HepG2 (cell line): Measurements from ENCODE around the gene CD72. TPM values are rescaled to one million over a fixed set of nuclear protein-coding genes. Genes with fewer than 3 reads are reported as not detected.

ENCODE experiments used
- ARHGAP35 ChIP-seq: sonication (generic); formaldehyde crosslinking; IDR thresholded peaks from 2 replicates; pipeline ENCODE4 v1.9.0; 2022; ENCODE audit warnings: mild to moderate bottlenecking, inconsistent platforms, moderate library complexity, missing genetic modification reagents, borderline replicate concordance
- CC2D1A ChIP-seq: sonication (generic); formaldehyde crosslinking; IDR thresholded peaks from 2 replicates; pipeline ENCODE4 v1.8.1; 2023; ENCODE audit warnings: mild to moderate bottlenecking, missing genetic modification reagents
- CEBPB ChIP-seq: IDR thresholded peaks from 2 replicates; pipeline ENCODE4 v1.6.1; 2011; ENCODE audit warnings: low read depth, low read length, improper control_type of control experiment, borderline replicate concordance
- FOXO1 ChIP-seq: sonication (generic); formaldehyde crosslinking; IDR thresholded peaks from 2 replicates; pipeline ENCODE4 v1.4.0; 2020; ENCODE audit warnings: missing genetic modification reagents
- FOXP1 ChIP-seq, 2 experiments: fragments of 450-650 bp in 1 of 2; IDR thresholded peaks; 2 replicates each; pipeline ENCODE4 v1.6.1; 2017 to 2018; ENCODE audit warnings: antibody characterized with exemption in 1 of 2
- HOXA5 ChIP-seq: sonication (generic); formaldehyde crosslinking; IDR thresholded peaks from 2 replicates; pipeline ENCODE4 v1.4.0; 2020; ENCODE audit warnings: missing genetic modification reagents
- KAT8 ChIP-seq: IDR thresholded peaks from 2 replicates; pipeline ENCODE4 v1.6.1; 2016; ENCODE audit warnings: missing genetic modification reagents, missing compliant biosample characterization
- KDM4B ChIP-seq: sonication (generic); formaldehyde crosslinking; IDR thresholded peaks from 2 replicates; pipeline ENCODE4 v1.4.0; 2020; ENCODE audit warnings: missing genetic modification reagents
- KMT2B ChIP-seq: IDR thresholded peaks from 2 replicates; pipeline ENCODE4 v1.6.1; 2016; ENCODE audit warnings: missing genetic modification reagents, missing compliant biosample characterization
- MEIS1 ChIP-seq: sonication (generic); formaldehyde crosslinking; IDR thresholded peaks from 2 replicates; pipeline ENCODE4 v1.9.0; 2021; ENCODE audit warnings: mild to moderate bottlenecking, missing genetic modification reagents, moderate library complexity, borderline replicate concordance
- MIER2 ChIP-seq: IDR thresholded peaks from 2 replicates; pipeline ENCODE4 v1.6.1; 2016; ENCODE audit warnings: missing biosample characterization, missing genetic modification reagents
- NFKBIZ ChIP-seq: IDR thresholded peaks from 2 replicates; pipeline ENCODE4 v1.6.1; 2018; ENCODE audit warnings: missing genetic modification reagents, missing compliant biosample characterization
- PHF5A ChIP-seq: IDR thresholded peaks from one replicate; pipeline ENCODE4 v1.6.1; 2018; ENCODE audit warnings: low read depth, missing genetic modification reagents; ENCODE audit not compliant: unreplicated experiment
- RAD51 ChIP-seq: fragments of 450-650 bp; IDR thresholded peaks from 2 replicates; pipeline ENCODE4 v1.6.1; 2016; ENCODE audit warnings: borderline replicate concordance
- RBAK ChIP-seq: sonication (generic); formaldehyde crosslinking; IDR thresholded peaks from 2 replicates; pipeline ENCODE4 v1.5.1; 2020; ENCODE audit warnings: mild to moderate bottlenecking, missing genetic modification reagents
- SNAPC5 ChIP-seq: sonication (generic); formaldehyde crosslinking; IDR thresholded peaks from 2 replicates; pipeline ENCODE4 v1.8.1; 2023; ENCODE audit warnings: mild to moderate bottlenecking, missing genetic modification reagents, borderline replicate concordance
- SP4 ChIP-seq: sonication (generic); formaldehyde crosslinking; IDR thresholded peaks from 2 replicates; pipeline ENCODE4 v1.8.1; 2023; ENCODE audit warnings: mild to moderate bottlenecking, missing genetic modification reagents
- SYNCRIP ChIP-seq: fragments of 200-400 bp; formaldehyde crosslinking; IDR thresholded peaks from 2 replicates; pipeline ENCODE4 v1.6.1; 2018; ENCODE audit warnings: mild to moderate bottlenecking, low read depth, low read length; ENCODE audit not compliant: insufficient read depth
- TCF7 ChIP-seq: sonication (generic); IDR thresholded peaks from 2 replicates; pipeline ENCODE4 v1.6.1; 2016; ENCODE audit warnings: antibody characterized with exemption, low read depth
- TFAP4 ChIP-seq: sonication (generic); IDR thresholded peaks from 2 replicates; pipeline ENCODE4 v1.6.1; 2016; ENCODE audit warnings: low read depth, borderline replicate concordance
- U2AF1 ChIP-seq: fragments of 200-400 bp; formaldehyde crosslinking; optimal IDR thresholded peaks from 2 replicates; pipeline ENCODE3; 2017; ENCODE audit warnings: mild to moderate bottlenecking, low read depth, low read length
- ZEB1 ChIP-seq: IDR thresholded peaks from 2 replicates; pipeline ENCODE4 v1.6.1; 2012; ENCODE audit warnings: mild to moderate bottlenecking, low read depth, inconsistent platforms; ENCODE audit not compliant: insufficient replicate concordance
- ZNF24 ChIP-seq: fragments of 450-650 bp; IDR thresholded peaks from 2 replicates; pipeline ENCODE4 v1.6.1; 2017; ENCODE audit warnings: antibody characterized with exemption, mild to moderate bottlenecking
- ZNF687 ChIP-seq: sonication (generic); formaldehyde crosslinking; IDR thresholded peaks from 2 replicates; pipeline ENCODE4 v1.5.1; 2020; ENCODE audit warnings: mild to moderate bottlenecking, missing genetic modification reagents, moderate library complexity
- ZNF766 ChIP-seq: sonication (generic); formaldehyde crosslinking; IDR thresholded peaks from 2 replicates; pipeline ENCODE4 v1.5.0; 2020; ENCODE audit warnings: missing genetic modification reagents, borderline replicate concordance
- ZNF788 ChIP-seq: sonication (generic); formaldehyde crosslinking; IDR thresholded peaks from 2 replicates; pipeline ENCODE4 v1.5.0; 2020; ENCODE audit warnings: mild to moderate bottlenecking, missing genetic modification reagents, borderline replicate concordance
- polyA plus RNA-seq, 8 experiments: library from polyadenylated mRNA; depleted of rRNA in 3 of 8; stranded (reverse) in 7 of 8; unstranded in 1 of 8; fragments of >200 nt; fragmentation: Illumina TruSeq in 4 of 8; extraction: Trizol in 4 of 8; gene quantifications; 2 replicates each; pipeline versions ENCODE4 v1.2.1 to v1.2.3, GENCODE V29; 2011 to 2016; ENCODE audit warnings: low read depth in 4 of 8, missing spikeins in 1 of 8, mixed read lengths in 1 of 8; ENCODE audit not compliant: insufficient read depth in 1 of 8
- total RNA-seq, 5 experiments: library from RNA; depleted of rRNA; stranded (reverse); fragments of >200 nt; fragmentation: Illumina TruSeq; extraction: Trizol; gene quantifications; 2 replicates each; pipeline ENCODE4 v1.2.3, GENCODE V29; 2016; ENCODE audit warnings: low read depth in 1 of 5

The CD72 gene
- total and polyA plus RNA-seq, 2 of the 13 experiments (the other 11 are each of a cell fraction or from before 2014, with no cell fraction given) = 0.18 to 1.1 TPM

GRCh38 chr9:35664531-35665470 is 46.6 kb upstream of the CD72 start, which contains the start of gene ARHGEF39 (continued):
- TF ChIP-seq PHF5A (CRISPR knock-in tag) (peak; percentile 34), FOXP1 (IDR thresholded peaks at IDR 0.05) (no peak), FOXP1 (CRISPR knock-in tag; IDR thresholded peaks at IDR 0.05) (no peak; the same call in 1 of the 2 replicates), TCF7 (no peak), TFAP4 (no peak; the same call in 1 of the 2 replicates), RAD51 (no peak), ARHGAP35 (CRISPR knock-in tag) (peak; percentile 61; the same call in 1 of the 2 replicates), SP4 (CRISPR knock-in tag) (peak; percentile 83), ZNF687 (CRISPR knock-in tag) (peak; percentile 99), CEBPB (no peak), SYNCRIP (no peak), MEIS1 (CRISPR knock-in tag) (0 out of 2 replicates have a peak, but pooled peaks have one; percentile 11), KDM4B (CRISPR knock-in tag) (no peak), ZEB1 (peak; percentile 28), HOXA5 (CRISPR knock-in tag) (0 out of 2 replicates have a peak, but pooled peaks have one; percentile 32), RBAK (CRISPR knock-in tag) (no peak), SNAPC5 (CRISPR knock-in tag) (no peak; the same call in 1 of the 2 replicates), MIER2 (CRISPR knock-in tag) (peak; percentile 67; the same call in 1 of the 2 replicates), KMT2B (CRISPR knock-in tag) (peak; percentile 55; the same call in 1 of the 2 replicates), ZNF766 (peak; percentile 77; the same call in 1 of the 2 replicates), KAT8 (CRISPR knock-in tag) (peak; percentile 84), FOXO1 (CRISPR knock-in tag) (peak; percentile 74), NFKBIZ (peak; percentile 54; the same call in 1 of the 2 replicates), U2AF1 (no peak), CC2D1A (CRISPR knock-in tag) (0 out of 2 replicates have a peak, but pooled peaks have one; percentile 68), ZNF788 (CRISPR knock-in tag) (peak; percentile 70; the same call in 1 of the 2 replicates), ZNF24 (no peak)
